NB4 (cell line): ENCODE data around the gene CHCHD1.

Experiments used
- CTCF ChIP-seq: IDR thresholded peaks from one replicate; pipeline ENCODE4 v1.5.1; 2012; ENCODE audit warnings: low read depth, low read length
- MAX ChIP-seq: IDR thresholded peaks from 2 replicates; pipeline ENCODE4 v1.6.1; 2011; ENCODE audit warnings: low read depth, low read length
- MYC ChIP-seq: IDR thresholded peaks from 2 replicates; pipeline ENCODE4 v1.6.1; 2011; ENCODE audit warnings: low read depth, low read length
- POLR2A ChIP-seq: IDR thresholded peaks from 2 replicates; pipeline ENCODE4 v1.6.1; 2011; ENCODE audit warnings: mild to moderate bottlenecking; ENCODE audit not compliant: insufficient read length; ENCODE audit errors: extremely low read depth

- TF ChIP-seq POLR2A (no peak), CTCF (no peak), MAX (no peak), MYC (no peak)
These were observed 37.2 kb upstream of the CHCHD1 start for GRCh38 chr10:73744664-73744975.
